Parietal lobe (tissue), 2 donors: ENCODE results near the gene MPI. TPM values are rescaled to one million over a fixed set of nuclear protein-coding genes. Genes with fewer than 3 reads are reported as not detected.

Source experiments
- small RNA-seq: library from RNA; depleted of rRNA; stranded (forward); fragments of <200 nt; gene quantifications from one replicate; pipeline ENCODE3, GENCODE V24; 2014; ENCODE audit warnings: low replicate concordance
- total RNA-seq: library from RNA; depleted of rRNA; stranded (reverse); fragments of >200 nt; gene quantifications from one replicate; pipeline ENCODE4 v1.2.3, GENCODE V29; 2014

Gene MPI
- total RNA-seq = 52.3 TPM

GRCh38 chr15:74889883-74890664, at the start of gene MPI:
Gene MPI, plus strand, starts transcription at chr15:74890042. Its CDS starts 32 bp downstream, at chr15:74890074.

GRCh38 chr15:74842581-74843444, 47.0 kb upstream of the MPI start, which contains the start of gene ULK3:
Gene ULK3, minus strand, starts transcription at chr15:74843156. Its CDS starts 51 bp downstream, at chr15:74843105.

GRCh38 chr15:74873036-74873755, 16.6 kb upstream of the MPI start, which contains the start of gene SCAMP2:
Gene SCAMP2, minus strand, starts transcription at chr15:74873365. Its CDS starts 110 bp downstream, at chr15:74873255.

GRCh38 chr15:74906450-74907162, 16.8 kb downstream of the MPI start, which contains the start of gene FAM219B:
Gene FAM219B, minus strand, starts transcription at chr15:74906851. Its CDS starts 51 bp downstream, at chr15:74906800.

GRCh38 chr15:74937590-74938371, 47.9 kb downstream of the MPI start, which contains the start of gene COX5A:
Gene COX5A, minus strand, starts transcription at chr15:74938073. Its CDS starts 59 bp downstream, at chr15:74938014.

Small RNA genes within 50 kb of the gene (small RNA-seq; reads per million reads assigned to genes)
- 0.31 reads per million, percentile 10 among the genes with 10 or more reads in this experiment for gene MIR6882

Other genes starting within 250 kb of the MPI start
- 39.8 TPM for gene EDC3, start 194.0 kb upstream of the MPI start, total RNA-seq
- gene CYP1A1, start 164.5 kb upstream of the MPI start, total RNA-seq = 0.31 TPM
- gene CYP1A2, start 141.2 kb upstream of the MPI start, total RNA-seq = not detected
- gene CSK, start 108.0 kb upstream of the MPI start, total RNA-seq = 48.2 TPM
- gene LMAN1L, start 77.2 kb upstream of the MPI start, total RNA-seq = not detected
- gene CPLX3, start 63.4 kb upstream of the MPI start, total RNA-seq = 1.6 TPM
- gene ULK3, start 46.9 kb upstream of the MPI start, total RNA-seq = 61.7 TPM
- 13.1 TPM for gene SCAMP2, start 16.7 kb upstream of the MPI start, total RNA-seq
- 89.2 TPM for gene FAM219B, start 16.8 kb downstream of the MPI start, total RNA-seq
- 43.5 TPM for gene COX5A, start 48.0 kb downstream of the MPI start, total RNA-seq
- 5.0 TPM for gene RPP25, start 66.7 kb downstream of the MPI start, total RNA-seq
- gene SCAMP5, start 105.5 kb downstream of the MPI start, total RNA-seq = 70.7 TPM
- gene PPCDC, start 133.5 kb downstream of the MPI start, total RNA-seq = 18.2 TPM